Thyroid gland (tissue), 4 donors: ENCODE measurements around the gene CX3CL1. TPM values are rescaled to one million over a fixed set of nuclear protein-coding genes. Genes with fewer than 3 reads are reported as not detected.
"Not testable (repeated sequence)": the region's sequence is repeated elsewhere in the genome, so short reads cannot be mapped to it uniquely, and the experiment has no call there.

ENCODE experiments used
- DNase-seq, 2 donors: peaks; one replicate each; pipeline ENCODE4 v3.0.0-alpha.2; 2019
- H3K27ac ChIP-seq, 3 donors: fragments of 200-600 bp; sonication (generic); 1 replicate in 2 of 3; 2 replicates in 1 of 3; pipeline ENCODE4 v1.5.1; 2016 to 2019; ENCODE audit warnings: mild to moderate bottlenecking in 1 of 3, moderate library complexity in 1 of 3
- H3K27me3 ChIP-seq: fragments of 200-600 bp; sonication (generic); one replicate; pipeline ENCODE4 v1.5.1; 2019
- H3K36me3 ChIP-seq, 2 donors: fragments of 200-600 bp; sonication (generic); one replicate each; pipeline ENCODE4 v1.5.1; 2016 to 2019
- H3K4me1 ChIP-seq, 2 donors: fragments of 200-600 bp; sonication (generic); one replicate each; pipeline ENCODE4 v1.5.1; 2017 to 2019
- H3K4me3 ChIP-seq, 3 donors: fragments of 200-600 bp; sonication (generic); replicated peaks in 1 of 3; 1 replicate in 2 of 3; 2 replicates in 1 of 3; pipeline ENCODE4 v1.5.1; 2016; ENCODE audit warnings: mild to moderate bottlenecking in 1 of 3
- H3K9me3 ChIP-seq: fragments of 200-600 bp; sonication (generic); one replicate; pipeline ENCODE4 v1.5.1; 2017
- CTCF ChIP-seq, 6 experiments: fragments of 200-600 bp in 3 of 6; fragments of 450-650 bp in 3 of 6; sonication (generic) in 3 of 6; IDR thresholded peaks; one replicate each; pipeline ENCODE4 v1.5.1; 2016 to 2019; ENCODE audit warnings: antibody characterized with exemption in 6 of 6, mild to moderate bottlenecking in 2 of 6, inconsistent platforms in 1 of 6, moderate library complexity in 1 of 6
- POLR2A ChIP-seq, 2 donors: fragments of 450-650 bp; IDR thresholded peaks; one replicate each; pipeline ENCODE4 v1.6.1; 2017; ENCODE audit warnings: antibody characterized with exemption in 2 of 2, mild to moderate bottlenecking in 2 of 2, moderate library complexity in 1 of 2
- WGBS, 2 donors: methylation state at CpG; one replicate each; pipeline ENCODE4 v1.1.5; 2017; 5-methylcytosine and 5-hydroxymethylcytosine counted together
- intact Hi-C: fragments of 100-400 bp; cut with DNase I; formaldehyde crosslinking; loops from one replicate; pipeline ENCODE4 v1.15.1; 2023
- total RNA-seq, 4 donors: library from RNA; depleted of rRNA; stranded (reverse); fragments of >200 nt; gene quantifications; one replicate each; pipeline ENCODE4 v1.2.3, GENCODE V29; 2016

Gene CX3CL1
- total RNA-seq, 4 donors from 2014 or later, result 3.3 to 12.6 (median 10.9) TPM

- TF ChIP-seq CTCF (IDR thresholded peaks at IDR 0.05) (no peak), POLR2A (IDR thresholded peaks at IDR 0.05) (no peak)
- no peaks in the 10 kb centered on the region for H3K36me3 ChIP-seq
- DNase-seq, result no peak
- peaks cover 5 to 30% of the 10 kb centered on the region in 2 donors for H3K4me1 ChIP-seq
- intact Hi-C loops, result no loop called here
- H3K27ac ChIP-seq, result no peak overlapping the region
- no peak overlapping the region for H3K4me3 ChIP-seq
- 87 to 93% methylated on average over 7 of the region's 7 CpGs for WGBS, 2 donors
- no peaks in the 10 kb centered on the region for H3K9me3 ChIP-seq
- H3K27me3 ChIP-seq, result no peaks in the 10 kb centered on the region
Observed at GRCh38 chr16:57343221-57343620, 29.1 kb upstream of the CX3CL1 start.

- H3K27me3 ChIP-seq, DNase-seq, H3K9me3 ChIP-seq, H3K4me3 ChIP-seq, H3K27ac ChIP-seq, intact Hi-C loops, H3K36me3 ChIP-seq: not testable (repeated sequence)
- H3K4me1 ChIP-seq, result peaks cover 5 to 27% of the 10 kb centered on the region in 2 donors
- WGBS, 2 donors, result 93 to 98% methylated on average over 5 of the region's 5 CpGs
Observed at GRCh38 chr16:57344094-57344493, 28.2 kb upstream of the CX3CL1 start.

GRCh38 chr16:57345021-57345420 lies 27.3 kb upstream of the CX3CL1 start:
- H3K9me3 ChIP-seq, result no peaks in the 10 kb centered on the region
- no peaks in the 10 kb centered on the region for H3K27me3 ChIP-seq
- 67 to 73% methylated on average over 2 of the region's 2 CpGs for WGBS, 2 donors
- H3K36me3 ChIP-seq, result no peaks in the 10 kb centered on the region
- H3K4me1 ChIP-seq, result peaks cover 5 to 22% of the 10 kb centered on the region in 2 donors
- no peak overlapping the region for H3K4me3 ChIP-seq
- DNase-seq, result no peak
- no peak overlapping the region for H3K27ac ChIP-seq
- intact Hi-C loops, result no loop called here
- TF ChIP-seq CTCF (IDR thresholded peaks at IDR 0.05) (no peak), POLR2A (IDR thresholded peaks at IDR 0.05) (no peak)

- WGBS, 2 donors, result 79 to 81% methylated on average over 3 of the region's 3 CpGs
- H3K27me3 ChIP-seq, result no peaks in the 10 kb centered on the region
- H3K9me3 ChIP-seq, result no peaks in the 10 kb centered on the region
- H3K36me3 ChIP-seq, result no peaks in the 10 kb centered on the region
- H3K4me1 ChIP-seq, result peaks cover 5 to 18% of the 10 kb centered on the region in 2 donors
- no peak overlapping the region for H3K27ac ChIP-seq
- intact Hi-C loops, result no loop called here
- DNase-seq, result no peak
- no peak for TF ChIP-seq CTCF (IDR thresholded peaks at IDR 0.05)
- no peak for TF ChIP-seq POLR2A (IDR thresholded peaks at IDR 0.05)
- H3K4me3 ChIP-seq, result no peak overlapping the region
Observed at GRCh38 chr16:57345666-57346204, 26.6 kb upstream of the CX3CL1 start.

- no peaks in the 10 kb centered on the region for H3K27me3 ChIP-seq
- no peak for TF ChIP-seq CTCF (IDR thresholded peaks at IDR 0.05)
- TF ChIP-seq POLR2A (IDR thresholded peaks at IDR 0.05), result no peak
- H3K4me3 ChIP-seq, result no peak overlapping the region
- intact Hi-C loops, result no loop called here
- H3K4me1 ChIP-seq, result no peaks in the 10 kb centered on the region
- no peak overlapping the region for H3K27ac ChIP-seq
- no peaks in the 10 kb centered on the region for H3K36me3 ChIP-seq
- H3K9me3 ChIP-seq, result no peaks in the 10 kb centered on the region
- 93% methylated on average over 6 of the region's 6 CpGs for WGBS, 2 donors
- no peak for DNase-seq
Observed at GRCh38 chr16:57347858-57348257, 24.4 kb upstream of the CX3CL1 start.

GRCh38 chr16:57348327-57348726 lies 24.0 kb upstream of the CX3CL1 start:
- Histone ChIP-seq H3K27me3 (no peaks in the 10 kb centered on the region), H3K27ac (no peak overlapping the region), H3K4me1 (no peaks in the 10 kb centered on the region), H3K36me3 (no peaks in the 10 kb centered on the region), H3K9me3 (no peaks in the 10 kb centered on the region), H3K4me3 (no peak overlapping the region)
- whole genome bisulfite sequencing, 2 donors, result 85 to 97% methylated on average over 2 of the region's 2 CpGs
- TF ChIP-seq POLR2A (IDR thresholded peaks at IDR 0.05), result no peak
- no peak for TF ChIP-seq CTCF (IDR thresholded peaks at IDR 0.05)
- intact Hi-C loops, result no loop called here
- DNase-seq, result no peak
